HEK293T (cell line): ENCODE measurements around the gene FILIP1L.

Source experiments
- BHLHE40 ChIP-seq: fragments of 450-650 bp; IDR thresholded peaks from 2 replicates; pipeline ENCODE4 v1.6.1; 2016; ENCODE audit warnings: mild to moderate bottlenecking, moderate library complexity, borderline replicate concordance
- ELF4 ChIP-seq: fragments of 450-650 bp; IDR thresholded peaks from 2 replicates; pipeline ENCODE4 v1.6.1; 2017; ENCODE audit warnings: antibody characterized with exemption
- FOXK2 ChIP-seq: fragments of 450-650 bp; IDR thresholded peaks from 2 replicates; pipeline ENCODE4 v1.6.1; 2016; ENCODE audit warnings: mild to moderate bottlenecking
- L3MBTL2 ChIP-seq: fragments of 450-650 bp; conservative IDR thresholded peaks from 2 replicates; pipeline ENCODE4 v1.6.1; 2016; ENCODE audit warnings: mild to moderate bottlenecking
- SP1 ChIP-seq: fragments of 450-650 bp; IDR thresholded peaks from 2 replicates; pipeline ENCODE4 v1.6.1; 2017
- SUZ12 ChIP-seq: fragments of 450-650 bp; IDR thresholded peaks from 2 replicates; pipeline ENCODE4 v1.6.1; 2016; ENCODE audit warnings: mild to moderate bottlenecking
- TARDBP ChIP-seq: fragments of 450-650 bp; IDR thresholded peaks from 2 replicates; pipeline ENCODE4 v1.6.1; 2016
- ZNF384 ChIP-seq: fragments of 450-650 bp; IDR thresholded peaks from 2 replicates; pipeline ENCODE4 v1.6.1; 2016
- TF ChIP-seq, protein P1 (sequence below): fragments of 450-650 bp; IDR thresholded peaks from 2 replicates; pipeline ENCODE4 v1.6.1; 2016

DNA sequence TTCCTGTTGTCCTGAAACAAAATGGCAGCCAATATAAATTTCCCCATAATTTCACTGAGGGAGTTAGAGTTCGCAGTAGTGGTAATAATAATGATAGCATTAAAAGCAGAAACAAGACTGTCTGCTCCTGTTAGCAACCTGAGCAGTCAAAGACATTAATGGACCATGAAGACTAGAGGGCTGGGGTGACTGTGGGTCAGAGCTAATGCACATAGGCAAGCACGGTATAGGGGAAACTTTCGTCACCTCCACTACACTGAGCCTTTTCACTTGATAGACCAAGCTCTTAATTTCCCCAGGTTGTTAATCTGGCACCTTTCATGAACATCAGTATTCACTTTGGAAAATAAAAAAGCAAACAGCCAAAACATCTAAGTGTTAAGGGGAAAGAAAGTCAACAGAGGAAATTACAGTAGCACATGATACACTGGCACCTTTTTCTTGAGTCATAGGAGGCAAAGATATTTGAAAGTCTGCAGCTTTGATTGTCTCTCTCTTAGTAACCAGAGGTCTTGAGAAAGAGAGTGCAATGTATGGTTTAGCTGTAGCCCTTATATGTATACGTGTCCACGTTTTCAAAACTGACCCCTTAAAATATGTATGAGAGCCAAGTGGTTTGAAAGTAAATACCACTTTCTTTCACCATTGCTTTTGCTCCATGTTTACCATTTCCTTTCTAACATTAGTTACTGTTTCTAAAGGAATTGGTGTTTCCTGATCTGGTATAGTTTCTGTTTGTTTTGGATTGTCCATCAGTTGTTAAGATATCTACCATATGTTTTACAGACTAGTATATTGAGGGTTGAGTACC, 104.8 kb downstream of the FILIP1L start:
- TF ChIP-seq FOXK2 (no peak), L3MBTL2 (no peak), TARDBP (no peak), SUZ12 (no peak), ELF4 (no peak), ZNF384 (no peak), SP1 (no peak), BHLHE40 (no peak)
- TF ChIP-seq, protein P1, sequence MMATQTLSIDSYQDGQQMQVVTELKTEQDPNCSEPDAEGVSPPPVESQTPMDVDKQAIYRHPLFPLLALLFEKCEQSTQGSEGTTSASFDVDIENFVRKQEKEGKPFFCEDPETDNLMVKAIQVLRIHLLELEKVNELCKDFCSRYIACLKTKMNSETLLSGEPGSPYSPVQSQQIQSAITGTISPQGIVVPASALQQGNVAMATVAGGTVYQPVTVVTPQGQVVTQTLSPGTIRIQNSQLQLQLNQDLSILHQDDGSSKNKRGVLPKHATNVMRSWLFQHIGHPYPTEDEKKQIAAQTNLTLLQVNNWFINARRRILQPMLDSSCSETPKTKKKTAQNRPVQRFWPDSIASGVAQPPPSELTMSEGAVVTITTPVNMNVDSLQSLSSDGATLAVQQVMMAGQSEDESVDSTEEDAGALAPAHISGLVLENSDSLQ: no peak
